ENCODE data around the gene ENOX2. TPM values are rescaled to one million over a fixed set of nuclear protein-coding genes. Genes with fewer than 3 reads are reported as not detected.

The ENOX2 gene
- polyA plus RNA-seq, 3 donors, result 6.8 to 22.1 (median 14.7) TPM

- H3K9me3 Mint-ChIP-seq, result peaks cover 4 to 14% (median 9%) of the 10 kb centered on the region in 7 donors
Measured at GRCh38 chrX:130725519-130725918, 177.5 kb downstream of the ENOX2 start.

DNA sequence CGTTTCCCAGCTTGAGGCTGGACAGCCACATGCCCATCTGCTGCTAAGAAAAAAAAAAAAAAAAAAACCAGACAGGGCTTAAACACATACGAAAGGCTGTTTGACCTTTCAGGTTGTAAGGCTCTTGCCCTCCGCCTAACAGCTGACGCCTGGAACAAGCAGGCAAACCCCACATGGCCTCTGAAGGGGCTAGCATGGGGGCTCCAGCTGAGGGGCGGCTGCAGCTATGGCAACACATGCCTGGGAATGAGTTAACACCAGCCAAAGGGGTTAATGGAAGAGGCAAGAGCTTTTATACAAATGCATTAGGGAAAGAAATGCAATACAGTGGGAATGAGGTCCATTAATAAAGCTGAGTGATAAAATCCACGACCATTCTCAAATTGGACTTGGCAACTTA lies 183.6 kb downstream of the ENOX2 start:
- no peak overlapping the region for H3K4me3 Mint-ChIP-seq
- H4K20me1 ChIP-seq (ENCODE audit: insufficient read depth, low read length), result no peaks in the 10 kb centered on the region
- no peak overlapping the region for H3K4me3 ChIP-seq (replicated peaks in 1 of 3; ENCODE audit: low read depth in 2 of 3, low read length in 3 of 3)
- no peak overlapping the region for H3K9ac ChIP-seq (ENCODE audit: insufficient read depth, low read length, poor library complexity, severe bottlenecking)
- H3K4me2 ChIP-seq (replicated peaks; ENCODE audit: extremely low read depth, low read length, poor library complexity, severe bottlenecking), result no peak overlapping the region
- no peak for TF ChIP-seq CTCF (IDR thresholded peaks at IDR 0.05)
- no peak overlapping the region for H3K27ac Mint-ChIP-seq
- 100% methylated on average over 2 of the region's 6 CpGs for WGBS (ENCODE audit: insufficient coverage)
- H3K27me3 ChIP-seq (ENCODE audit: control insufficient read depth in 2 of 2, insufficient read depth in 2 of 2, low read length in 2 of 2), result no peaks in the 10 kb centered on the region
- H3K36me3 ChIP-seq (replicated peaks in 1 of 2; ENCODE audit: control insufficient read depth in 1 of 2, insufficient read depth in 2 of 2, low read length in 2 of 2), result no peaks in the 10 kb centered on the region
- H3K4me1 Mint-ChIP-seq, result no peaks in the 10 kb centered on the region
- no peaks in the 10 kb centered on the region for H3K79me2 ChIP-seq (ENCODE audit: insufficient read depth, low read length)
- no peaks in the 10 kb centered on the region for H3K9me3 ChIP-seq (replicated peaks in 1 of 2; ENCODE audit: control insufficient read depth in 1 of 2, insufficient read depth in 1 of 2, low read length in 2 of 2)
- peaks cover 0 to 4% (median 0%) of the 10 kb centered on the region in 3 donors for H3K27me3 Mint-ChIP-seq (ENCODE audit: low read depth in 3 of 3)
- H3K27ac ChIP-seq (ENCODE audit: low read depth in 1 of 2, low read length in 2 of 2), result no peak overlapping the region
- no peaks in the 10 kb centered on the region for H3K4me1 ChIP-seq (ENCODE audit: control insufficient read depth in 1 of 2, insufficient read depth in 2 of 2, low read length in 2 of 2)
- DNase-seq, result no peak
- no peaks in the 10 kb centered on the region for H3K9me3 Mint-ChIP-seq
- no peak overlapping the region for H2AFZ ChIP-seq (ENCODE audit: insufficient read depth, low read depth, low read length, poor library complexity, severe bottlenecking)
- H3K36me3 Mint-ChIP-seq, result peaks cover 5 to 8% of the 10 kb centered on the region in 2 donors
- intact Hi-C loops (cut with micrococcal nuclease), result no loop called here

More at GRCh38 chrX:130725519-130725918, 177.5 kb downstream of the ENOX2 start:
- WGBS (ENCODE audit: insufficient coverage), result no CpG with 5 or more reads among the region's 1 CpG
- no peaks in the 10 kb centered on the region for H3K27me3 Mint-ChIP-seq (ENCODE audit: low read depth in 3 of 3)
- peaks cover 6% of the 10 kb centered on the region for H3K4me1 Mint-ChIP-seq
- TF ChIP-seq CTCF (IDR thresholded peaks at IDR 0.05), result no peak
- no peak overlapping the region for H3K4me3 Mint-ChIP-seq
- H3K9ac ChIP-seq (ENCODE audit: insufficient read depth, low read length, poor library complexity, severe bottlenecking), result no peak overlapping the region
- H3K79me2 ChIP-seq (ENCODE audit: insufficient read depth, low read length), result no peaks in the 10 kb centered on the region
- no peak overlapping the region for H3K4me2 ChIP-seq (replicated peaks; ENCODE audit: extremely low read depth, low read length, poor library complexity, severe bottlenecking)
- DNase-seq, result no peak
- H3K4me1 ChIP-seq (ENCODE audit: control insufficient read depth in 1 of 2, insufficient read depth in 2 of 2, low read length in 2 of 2), result no peaks in the 10 kb centered on the region
- no peak overlapping the region for H3K27ac ChIP-seq (ENCODE audit: low read depth in 1 of 2, low read length in 2 of 2)
- no peak overlapping the region for H3K4me3 ChIP-seq (replicated peaks in 1 of 3; ENCODE audit: low read depth in 2 of 3, low read length in 3 of 3)
- no peaks in the 10 kb centered on the region for H3K36me3 ChIP-seq (replicated peaks in 1 of 2; ENCODE audit: control insufficient read depth in 1 of 2, insufficient read depth in 2 of 2, low read length in 2 of 2)
- no peaks in the 10 kb centered on the region for H4K20me1 ChIP-seq (ENCODE audit: insufficient read depth, low read length)
- intact Hi-C loops (cut with micrococcal nuclease), result no loop called here
- no peak overlapping the region for H3K27ac Mint-ChIP-seq
- peaks cover 0 to 8% of the 10 kb centered on the region in 2 donors for H3K36me3 Mint-ChIP-seq
- H3K9me3 ChIP-seq (replicated peaks in 1 of 2; ENCODE audit: control insufficient read depth in 1 of 2, insufficient read depth in 1 of 2, low read length in 2 of 2), result peaks cover 7 to 9% of the 10 kb centered on the region in 2 donors
- H3K27me3 ChIP-seq (ENCODE audit: control insufficient read depth in 2 of 2, insufficient read depth in 2 of 2, low read length in 2 of 2), result no peaks in the 10 kb centered on the region
- no peak overlapping the region for H2AFZ ChIP-seq (ENCODE audit: insufficient read depth, low read depth, low read length, poor library complexity, severe bottlenecking)

Measured in CD14-positive monocyte (primary cell).